GM12878 (cell line): ENCODE results near the gene JRKL. TPM values are rescaled to one million over a fixed set of nuclear protein-coding genes. Genes with fewer than 3 reads are reported as not detected.

Source experiments
- CBX3 ChIP-seq: fragments of 200-600 bp; sonication (generic); IDR thresholded peaks from 2 replicates; pipeline ENCODE4 v1.6.1; 2016; ENCODE audit warnings: low read depth, borderline replicate concordance
- CBX5 ChIP-seq: sonication (generic); IDR thresholded peaks from 2 replicates; pipeline ENCODE4 v1.6.1; 2016; ENCODE audit warnings: low read depth, moderate library complexity, mild to moderate bottlenecking, inconsistent platforms
- FOXM1 ChIP-seq: IDR thresholded peaks from 2 replicates; pipeline ENCODE4 v1.6.1; 2012; ENCODE audit warnings: low read depth, mild to moderate bottlenecking, inconsistent platforms, low read length, moderate library complexity
- GABPA ChIP-seq: IDR thresholded peaks from 2 replicates; pipeline ENCODE4 v1.6.1; 2014; ENCODE audit warnings: antibody characterized with exemption, low read depth, mild to moderate bottlenecking, inconsistent platforms
- GATAD2B ChIP-seq: fragments of 450-650 bp; conservative IDR thresholded peaks from 2 replicates; pipeline ENCODE4 v1.6.1; 2017; ENCODE audit warnings: low read depth, mild to moderate bottlenecking, moderate library complexity
- MXI1 ChIP-seq: fragments of 150-350 bp; IDR thresholded peaks from 2 replicates; pipeline ENCODE4 v1.6.1; 2011; ENCODE audit warnings: low read depth, mild to moderate bottlenecking, inconsistent platforms, low read length, improper control_type of control experiment
- NR2F1 ChIP-seq: fragments of 450-650 bp; conservative IDR thresholded peaks from 2 replicates; pipeline ENCODE4 v1.6.1; 2017; ENCODE audit warnings: mild to moderate bottlenecking
- POLR2AphosphoS5 ChIP-seq: IDR thresholded peaks from 2 replicates; pipeline ENCODE4 v1.6.1; 2011; ENCODE audit warnings: mild to moderate bottlenecking, low read length, inconsistent platforms
- RUNX3 ChIP-seq: IDR thresholded peaks from 2 replicates; pipeline ENCODE4 v1.6.1; 2012; ENCODE audit warnings: low read length, inconsistent platforms
- SPI1 ChIP-seq: IDR thresholded peaks from 2 replicates; pipeline ENCODE4 v1.6.1; 2011; ENCODE audit warnings: low read depth, mild to moderate bottlenecking, low read length, moderate library complexity, borderline replicate concordance; ENCODE audit not compliant: insufficient read depth
- SRF ChIP-seq, 2 experiments: IDR thresholded peaks; 2 replicates each; pipeline ENCODE4 v1.6.1; 2011; ENCODE audit warnings: low read depth in 2 of 2, low read length in 2 of 2, mild to moderate bottlenecking in 1 of 2, moderate library complexity in 1 of 2
- TCF7 ChIP-seq: IDR thresholded peaks from 2 replicates; pipeline ENCODE4 v1.6.1; 2014; ENCODE audit warnings: antibody characterized with exemption, borderline replicate concordance
- ZZZ3 ChIP-seq: IDR thresholded peaks from 2 replicates; pipeline ENCODE4 v1.6.1; 2011; ENCODE audit warnings: low read depth; ENCODE audit not compliant: control insufficient read depth, insufficient read length
- polyA plus RNA-seq, 11 experiments: library from polyadenylated mRNA; depleted of rRNA in 4 of 11; unstranded in 6 of 11; stranded (reverse) in 5 of 11; fragments of >200 nt; fragmentation: Nextera tagmentation in 4 of 11; fragmentation: Illumina TruSeq in 1 of 11; extraction: Ambion mirVana in 4 of 11; extraction: Trizol in 1 of 11; gene quantifications; 1 replicate in 1 of 11; 2 replicates in 10 of 11; pipeline versions ENCODE4 v1.2.1 to v1.2.3, GENCODE V29; 2011 to 2016; ENCODE audit warnings: inconsistent platforms in 2 of 11, missing spikeins in 2 of 11, low read depth in 1 of 11
- total RNA-seq, 4 experiments: library from RNA; depleted of rRNA in 3 of 4; stranded (reverse); fragments of >200 nt in 3 of 4; fragmentation: Illumina TruSeq in 1 of 4; extraction: Trizol in 1 of 4; gene quantifications; 2 replicates each; pipeline versions ENCODE4 v1.2.1 to v1.2.3, GENCODE V29; 2013 to 2021
- TF ChIP-seq, protein P1 (sequence below): IDR thresholded peaks from 2 replicates; pipeline ENCODE4 v1.6.1; 2011; ENCODE audit warnings: low read depth, mild to moderate bottlenecking, low read length, moderate library complexity, borderline replicate concordance; ENCODE audit errors: extremely low read depth
- TF ChIP-seq, protein P2 (sequence below): fragments of 450-650 bp; IDR thresholded peaks from 2 replicates; pipeline ENCODE4 v1.6.1; 2017; ENCODE audit warnings: low read depth, mild to moderate bottlenecking, moderate library complexity
- TF ChIP-seq, protein P3 (sequence below), 3 experiments: IDR thresholded peaks in 2 of 3; conservative IDR thresholded peaks in 1 of 3; 2 replicates each; pipeline ENCODE4 v1.5.1; 2011; ENCODE audit warnings: low read depth in 3 of 3, low read length in 3 of 3, mild to moderate bottlenecking in 3 of 3, control low read depth in 2 of 3, moderate library complexity in 2 of 3, inconsistent platforms in 1 of 3, mixed read lengths in 1 of 3; ENCODE audit not compliant: control insufficient read depth in 2 of 3, insufficient read depth in 1 of 3; ENCODE audit errors: extremely low read depth in 1 of 3

The JRKL gene
- total and polyA plus RNA-seq, 10 of the 15 experiments (the other 5 are each of a cell fraction or from before 2014, with no cell fraction given) = 3.8 to 12.4 (median 8.5) TPM

DNA sequence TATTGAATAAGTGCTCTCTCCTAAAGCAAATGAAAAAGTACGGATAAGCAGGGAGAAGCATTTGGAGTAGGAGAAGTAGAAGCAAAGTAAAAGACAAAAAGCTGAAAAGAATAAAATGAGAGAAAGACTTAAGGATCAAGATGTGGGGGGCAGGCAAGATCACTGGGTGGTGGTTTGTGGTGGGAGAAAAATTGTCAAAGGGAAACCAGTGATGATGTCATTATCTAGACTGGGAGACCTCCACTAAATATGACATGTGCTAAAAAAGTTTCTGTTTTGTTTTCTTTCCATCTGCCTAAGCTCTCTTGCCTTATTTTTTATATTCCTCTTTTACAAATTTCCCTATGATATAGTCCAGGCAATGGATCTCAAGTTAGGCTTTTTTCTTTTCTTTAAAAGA, 32.0 kb upstream of the JRKL start (continued):
- TF ChIP-seq NR2F1 (no peak), POLR2AphosphoS5 (no peak), CBX3 (no peak), MXI1 (no peak), GATAD2B (no peak), CBX5 (0 out of 2 replicates have a peak, but pooled peaks have one; percentile 22), RUNX3 (peak; percentile 93), GABPA (no peak), SPI1 (no peak), FOXM1 (peak; percentile 39; the same call in 1 of the 2 replicates), ZZZ3 (no peak), TCF7 (0 out of 2 replicates have a peak, but pooled peaks have one; percentile 21), SRF (IDR thresholded peaks at IDR 0.05; ENCODE audit: low read depth in 2 of 2, low read length in 2 of 2) (no peak)
- TF ChIP-seq, protein P1, sequence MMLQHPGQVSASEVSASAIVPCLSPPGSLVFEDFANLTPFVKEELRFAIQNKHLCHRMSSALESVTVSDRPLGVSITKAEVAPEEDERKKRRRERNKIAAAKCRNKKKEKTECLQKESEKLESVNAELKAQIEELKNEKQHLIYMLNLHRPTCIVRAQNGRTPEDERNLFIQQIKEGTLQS = no peak
- TF ChIP-seq, protein P2, sequence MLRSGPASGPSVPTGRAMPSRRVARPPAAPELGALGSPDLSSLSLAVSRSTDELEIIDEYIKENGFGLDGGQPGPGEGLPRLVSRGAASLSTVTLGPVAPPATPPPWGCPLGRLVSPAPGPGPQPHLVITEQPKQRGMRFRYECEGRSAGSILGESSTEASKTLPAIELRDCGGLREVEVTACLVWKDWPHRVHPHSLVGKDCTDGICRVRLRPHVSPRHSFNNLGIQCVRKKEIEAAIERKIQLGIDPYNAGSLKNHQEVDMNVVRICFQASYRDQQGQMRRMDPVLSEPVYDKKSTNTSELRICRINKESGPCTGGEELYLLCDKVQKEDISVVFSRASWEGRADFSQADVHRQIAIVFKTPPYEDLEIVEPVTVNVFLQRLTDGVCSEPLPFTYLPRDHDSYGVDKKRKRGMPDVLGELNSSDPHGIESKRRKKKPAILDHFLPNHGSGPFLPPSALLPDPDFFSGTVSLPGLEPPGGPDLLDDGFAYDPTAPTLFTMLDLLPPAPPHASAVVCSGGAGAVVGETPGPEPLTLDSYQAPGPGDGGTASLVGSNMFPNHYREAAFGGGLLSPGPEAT = no peak
- TF ChIP-seq, protein P3, sequence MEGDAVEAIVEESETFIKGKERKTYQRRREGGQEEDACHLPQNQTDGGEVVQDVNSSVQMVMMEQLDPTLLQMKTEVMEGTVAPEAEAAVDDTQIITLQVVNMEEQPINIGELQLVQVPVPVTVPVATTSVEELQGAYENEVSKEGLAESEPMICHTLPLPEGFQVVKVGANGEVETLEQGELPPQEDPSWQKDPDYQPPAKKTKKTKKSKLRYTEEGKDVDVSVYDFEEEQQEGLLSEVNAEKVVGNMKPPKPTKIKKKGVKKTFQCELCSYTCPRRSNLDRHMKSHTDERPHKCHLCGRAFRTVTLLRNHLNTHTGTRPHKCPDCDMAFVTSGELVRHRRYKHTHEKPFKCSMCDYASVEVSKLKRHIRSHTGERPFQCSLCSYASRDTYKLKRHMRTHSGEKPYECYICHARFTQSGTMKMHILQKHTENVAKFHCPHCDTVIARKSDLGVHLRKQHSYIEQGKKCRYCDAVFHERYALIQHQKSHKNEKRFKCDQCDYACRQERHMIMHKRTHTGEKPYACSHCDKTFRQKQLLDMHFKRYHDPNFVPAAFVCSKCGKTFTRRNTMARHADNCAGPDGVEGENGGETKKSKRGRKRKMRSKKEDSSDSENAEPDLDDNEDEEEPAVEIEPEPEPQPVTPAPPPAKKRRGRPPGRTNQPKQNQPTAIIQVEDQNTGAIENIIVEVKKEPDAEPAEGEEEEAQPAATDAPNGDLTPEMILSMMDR (IDR thresholded peaks at IDR 0.05 in 2 of 3, conservative IDR thresholded peaks at IDR 0.05 in 1 of 3; ENCODE audit: control insufficient read depth in 2 of 3, extremely low read depth in 1 of 3, insufficient read depth in 1 of 3, low read depth in 3 of 3, low read length in 3 of 3) = no peak
